Adrenal gland (tissue), 5 donors: ENCODE results near the gene DTL.

Experiments used
- POLR2A ChIP-seq, 2 donors: fragments of 450-650 bp; IDR thresholded peaks; one replicate each; pipeline ENCODE4 v1.6.1; 2017; ENCODE audit warnings: antibody characterized with exemption in 2 of 2, mild to moderate bottlenecking in 2 of 2, moderate library complexity in 1 of 2
- TF ChIP-seq, protein P1 (sequence below), 6 experiments: fragments of 450-650 bp in 4 of 6; fragments of 200-600 bp in 2 of 6; sonication (generic) in 1 of 6; IDR thresholded peaks; 1 replicate in 5 of 6; 2 replicates in 1 of 6; pipeline versions ENCODE4 v1.5.1 to v1.8.0; 2016 to 2021; ENCODE audit warnings: antibody characterized with exemption in 6 of 6, mild to moderate bottlenecking in 2 of 6, moderate library complexity in 1 of 6
- donor health status: DM: no; HTN: no; CAD: no.

DNA sequence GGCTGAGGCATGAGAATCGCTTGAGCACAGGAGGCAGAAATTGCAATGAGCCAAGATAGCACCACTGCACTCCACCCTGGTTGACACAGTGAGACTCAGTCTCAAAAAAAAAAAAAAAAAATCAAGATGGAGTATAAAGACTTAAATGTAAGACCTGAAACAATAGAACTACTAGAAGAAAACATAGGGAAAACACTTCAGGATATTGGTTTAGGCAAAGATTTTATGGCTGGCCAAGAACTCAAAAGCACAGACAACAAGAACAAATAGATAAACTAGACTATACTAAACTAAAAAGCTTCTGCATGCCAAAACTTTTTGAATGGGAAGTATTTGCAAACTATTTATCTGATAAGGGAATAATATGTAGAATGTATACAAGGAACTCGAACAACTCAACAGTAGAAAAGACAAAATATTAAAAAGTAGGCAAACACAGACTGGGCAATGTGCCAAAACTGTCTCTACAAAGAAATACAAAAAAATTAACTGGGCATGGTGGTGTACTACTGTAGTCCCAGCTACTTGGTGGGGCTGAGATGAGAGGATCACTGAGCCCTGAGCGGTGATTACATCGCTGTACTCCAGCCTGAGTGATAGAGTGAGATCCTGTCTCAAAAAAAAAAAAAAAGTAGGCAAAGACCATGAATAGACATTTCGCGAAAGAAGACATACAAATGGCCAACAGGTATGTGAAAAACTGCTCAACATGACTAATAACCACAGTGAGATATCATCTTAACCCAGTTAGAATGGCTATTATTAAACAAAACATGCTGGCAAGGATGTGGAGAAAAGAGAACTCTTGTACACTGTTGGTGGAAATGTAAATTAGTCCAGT lies 25.3 kb downstream of the DTL start:
- TF ChIP-seq, protein P1, sequence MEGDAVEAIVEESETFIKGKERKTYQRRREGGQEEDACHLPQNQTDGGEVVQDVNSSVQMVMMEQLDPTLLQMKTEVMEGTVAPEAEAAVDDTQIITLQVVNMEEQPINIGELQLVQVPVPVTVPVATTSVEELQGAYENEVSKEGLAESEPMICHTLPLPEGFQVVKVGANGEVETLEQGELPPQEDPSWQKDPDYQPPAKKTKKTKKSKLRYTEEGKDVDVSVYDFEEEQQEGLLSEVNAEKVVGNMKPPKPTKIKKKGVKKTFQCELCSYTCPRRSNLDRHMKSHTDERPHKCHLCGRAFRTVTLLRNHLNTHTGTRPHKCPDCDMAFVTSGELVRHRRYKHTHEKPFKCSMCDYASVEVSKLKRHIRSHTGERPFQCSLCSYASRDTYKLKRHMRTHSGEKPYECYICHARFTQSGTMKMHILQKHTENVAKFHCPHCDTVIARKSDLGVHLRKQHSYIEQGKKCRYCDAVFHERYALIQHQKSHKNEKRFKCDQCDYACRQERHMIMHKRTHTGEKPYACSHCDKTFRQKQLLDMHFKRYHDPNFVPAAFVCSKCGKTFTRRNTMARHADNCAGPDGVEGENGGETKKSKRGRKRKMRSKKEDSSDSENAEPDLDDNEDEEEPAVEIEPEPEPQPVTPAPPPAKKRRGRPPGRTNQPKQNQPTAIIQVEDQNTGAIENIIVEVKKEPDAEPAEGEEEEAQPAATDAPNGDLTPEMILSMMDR (IDR thresholded peaks at IDR 0.05) = no peak
- no peak for TF ChIP-seq POLR2A (IDR thresholded peaks at IDR 0.05)
